H9 (cell line): Measurements from ENCODE around the gene OPN1SW. TPM values are rescaled to one million over a fixed set of nuclear protein-coding genes. Genes with fewer than 3 reads are reported as not detected.

ENCODE experiments used
- DNase-seq: peaks from one replicate; pipeline ENCODE4 v3.0.0-alpha.2; 2017
- H2AFZ ChIP-seq: one replicate; pipeline ENCODE4 v1.6.1; 2013; ENCODE audit warnings: mild to moderate bottlenecking, low read length, control low read depth, moderate library complexity
- H2AK5ac ChIP-seq: 2 replicates; pipeline ENCODE4 v1.6.1; 2013; ENCODE audit warnings: low read length, control low read depth, mixed read lengths; ENCODE audit not compliant: insufficient read length
- H2BK120ac ChIP-seq: one replicate; pipeline ENCODE4 v1.6.1; 2013; ENCODE audit warnings: low read depth, mild to moderate bottlenecking, low read length, control low read depth, inconsistent platforms; ENCODE audit not compliant: poor library complexity, severe bottlenecking
- H2BK12ac ChIP-seq: 2 replicates; pipeline ENCODE4 v1.6.1; 2013; ENCODE audit warnings: low read length, control low read depth, mixed read lengths, low read depth; ENCODE audit not compliant: insufficient read length
- H2BK15ac ChIP-seq: 2 replicates; pipeline ENCODE4 v1.6.1; 2013; ENCODE audit warnings: low read depth, low read length, control low read depth
- H2BK20ac ChIP-seq: one replicate; pipeline ENCODE4 v1.6.1; 2013; ENCODE audit warnings: low read depth, mild to moderate bottlenecking, low read length, control low read depth, inconsistent platforms; ENCODE audit not compliant: poor library complexity, severe bottlenecking
- H2BK5ac ChIP-seq: 2 replicates; pipeline ENCODE4 v1.6.1; 2013; ENCODE audit warnings: low read length, control low read depth, mixed read lengths; ENCODE audit not compliant: insufficient read length
- H3K14ac ChIP-seq: 2 replicates; pipeline ENCODE4 v1.6.1; 2013; ENCODE audit warnings: low read length, control low read depth; ENCODE audit not compliant: insufficient read depth
- H3K18ac ChIP-seq: 2 replicates; pipeline ENCODE4 v1.6.1; 2013; ENCODE audit warnings: low read depth, mild to moderate bottlenecking, mixed read lengths, low read length, control low read depth; ENCODE audit not compliant: insufficient read length
- H3K23ac ChIP-seq: 2 replicates; pipeline ENCODE4 v1.6.1; 2013; ENCODE audit warnings: low read length, control low read depth, mixed read lengths, low read depth; ENCODE audit not compliant: insufficient read length
- H3K23me2 ChIP-seq: 2 replicates; pipeline ENCODE4 v1.6.1; 2013; ENCODE audit warnings: low read depth, mild to moderate bottlenecking, mixed read lengths, low read length, control low read depth; ENCODE audit not compliant: insufficient read length, poor library complexity, severe bottlenecking
- H3K27ac ChIP-seq: 2 replicates; pipeline ENCODE4 v1.5.1; 2013; ENCODE audit warnings: low read length, control low read depth, mixed read lengths, low read depth; ENCODE audit not compliant: insufficient read length
- H3K27me3 ChIP-seq: 2 replicates; pipeline ENCODE4 v1.6.1; 2013; ENCODE audit warnings: low read length, control low read depth, inconsistent platforms; ENCODE audit not compliant: insufficient read depth
- H3K4ac ChIP-seq: 2 replicates; pipeline ENCODE4 v1.6.1; 2013; ENCODE audit warnings: low read depth, mild to moderate bottlenecking, control low read depth, inconsistent platforms, low read length, moderate library complexity
- H3K4me1 ChIP-seq: 2 replicates; pipeline ENCODE4 v1.6.1; 2013; ENCODE audit warnings: low read length, control low read depth, inconsistent platforms; ENCODE audit not compliant: insufficient read depth
- H3K4me2 ChIP-seq: 2 replicates; pipeline ENCODE4 v1.6.1; 2013; ENCODE audit warnings: low read length, control low read depth, mixed read lengths; ENCODE audit not compliant: insufficient read length, insufficient read depth
- H3K56ac ChIP-seq: 2 replicates; pipeline ENCODE4 v1.6.1; 2013; ENCODE audit warnings: low read depth, mild to moderate bottlenecking, mixed read lengths, low read length, control low read depth; ENCODE audit not compliant: insufficient read length
- H3K79me1 ChIP-seq: 2 replicates; pipeline ENCODE4 v1.6.1; 2013; ENCODE audit warnings: low read depth, mild to moderate bottlenecking, moderate library complexity, low read length, control low read depth, inconsistent platforms; ENCODE audit not compliant: insufficient read depth, poor library complexity, severe bottlenecking
- H3K79me2 ChIP-seq: 2 replicates; pipeline ENCODE4 v1.6.1; 2013; ENCODE audit warnings: low read length, control low read depth, inconsistent platforms; ENCODE audit not compliant: insufficient read depth
- H3K9ac ChIP-seq: 2 replicates; pipeline ENCODE4 v1.6.1; 2013; ENCODE audit warnings: low read length, control low read depth, mixed read lengths; ENCODE audit not compliant: insufficient read length; ENCODE audit errors: extremely low read depth
- H3K9me3 ChIP-seq: one replicate; pipeline ENCODE4 v1.6.1; 2013; ENCODE audit warnings: low read depth, low read length, inconsistent platforms; ENCODE audit not compliant: control insufficient read depth
- H3T11ph ChIP-seq: one replicate; pipeline ENCODE4 v1.6.1; 2013; ENCODE audit warnings: mild to moderate bottlenecking, low read length, control low read depth, inconsistent platforms
- H4K20me1 ChIP-seq: one replicate; pipeline ENCODE4 v1.6.1; 2013; ENCODE audit not compliant: control insufficient read depth, insufficient read length, insufficient read depth
- H4K5ac ChIP-seq: 2 replicates; pipeline ENCODE4 v1.6.1; 2013; ENCODE audit warnings: low read depth, mild to moderate bottlenecking, mixed read lengths, low read length, control low read depth; ENCODE audit not compliant: insufficient read length
- H4K8ac ChIP-seq: replicated peaks from 2 replicates; pipeline ENCODE4 v1.6.1; 2013; ENCODE audit warnings: low read length, control low read depth, mixed read lengths, low read depth; ENCODE audit not compliant: insufficient read length
- H4K91ac ChIP-seq: 2 replicates; pipeline ENCODE4 v1.6.1; 2013; ENCODE audit warnings: low read depth, mild to moderate bottlenecking, moderate library complexity, mixed read lengths, low read length, control low read depth; ENCODE audit not compliant: insufficient read length
- H3K27ac Mint-ChIP-seq, 3 experiments: 2 replicates in 2 of 3; 3 replicates in 1 of 3; pipeline ENCODE4 v1.8.0; 2020 to 2021; ENCODE audit warnings: mixed read lengths in 3 of 3, mild to moderate bottlenecking in 1 of 3, moderate library complexity in 1 of 3
- H3K27me3 Mint-ChIP-seq: 2 replicates; pipeline ENCODE4 v1.8.0; 2021; ENCODE audit warnings: low read depth, mild to moderate bottlenecking, moderate library complexity, mixed read lengths
- H3K36me3 Mint-ChIP-seq, 3 experiments: 2 replicates in 2 of 3; 3 replicates in 1 of 3; pipeline ENCODE4 v1.8.0; 2020 to 2021; ENCODE audit warnings: low read depth in 3 of 3, mixed read lengths in 3 of 3; ENCODE audit not compliant: insufficient read depth in 1 of 3
- H3K4me1 Mint-ChIP-seq, 2 experiments: 2 replicates each; pipeline ENCODE4 v1.8.0; 2020; ENCODE audit warnings: mixed read lengths in 2 of 2
- H3K4me3 Mint-ChIP-seq, 2 experiments: 2 replicates in 1 of 2; 3 replicates in 1 of 2; pipeline ENCODE4 v1.8.0; 2020 to 2021; ENCODE audit warnings: mild to moderate bottlenecking in 2 of 2, mixed read lengths in 2 of 2, moderate library complexity in 1 of 2
- H3K9me3 Mint-ChIP-seq, 2 experiments: 2 replicates in 1 of 2; 3 replicates in 1 of 2; pipeline ENCODE4 v1.8.0; 2020; ENCODE audit warnings: mild to moderate bottlenecking in 2 of 2, mixed read lengths in 2 of 2, moderate library complexity in 1 of 2
- WGBS: extraction: QIAGEN DNeasy Blood & Tissue Kit; methylation state at CpG from one replicate; pipeline ENCODE4 v1.1.7; 2013; ENCODE audit warnings: missing lambda C conversion rate, low lambda C conversion rate, mixed read lengths; ENCODE audit not compliant: insufficient read length; ENCODE audit errors: extremely low coverage; 5-methylcytosine and 5-hydroxymethylcytosine counted together
- total RNA-seq: library from RNA; stranded (reverse); gene quantifications from 2 replicates; pipeline ENCODE4 v1.2.1, GENCODE V29; 2021
- TF ChIP-seq, protein P1 (sequence below): fragments of 200-600 bp; sonication (generic); conservative IDR thresholded peaks from 3 replicates; pipeline ENCODE4 v1.8.0; 2021; ENCODE audit warnings: antibody characterized with exemption, mild to moderate bottlenecking

The OPN1SW gene
- total RNA-seq, 1 experiment from 2014 or later = not detected

DNA sequence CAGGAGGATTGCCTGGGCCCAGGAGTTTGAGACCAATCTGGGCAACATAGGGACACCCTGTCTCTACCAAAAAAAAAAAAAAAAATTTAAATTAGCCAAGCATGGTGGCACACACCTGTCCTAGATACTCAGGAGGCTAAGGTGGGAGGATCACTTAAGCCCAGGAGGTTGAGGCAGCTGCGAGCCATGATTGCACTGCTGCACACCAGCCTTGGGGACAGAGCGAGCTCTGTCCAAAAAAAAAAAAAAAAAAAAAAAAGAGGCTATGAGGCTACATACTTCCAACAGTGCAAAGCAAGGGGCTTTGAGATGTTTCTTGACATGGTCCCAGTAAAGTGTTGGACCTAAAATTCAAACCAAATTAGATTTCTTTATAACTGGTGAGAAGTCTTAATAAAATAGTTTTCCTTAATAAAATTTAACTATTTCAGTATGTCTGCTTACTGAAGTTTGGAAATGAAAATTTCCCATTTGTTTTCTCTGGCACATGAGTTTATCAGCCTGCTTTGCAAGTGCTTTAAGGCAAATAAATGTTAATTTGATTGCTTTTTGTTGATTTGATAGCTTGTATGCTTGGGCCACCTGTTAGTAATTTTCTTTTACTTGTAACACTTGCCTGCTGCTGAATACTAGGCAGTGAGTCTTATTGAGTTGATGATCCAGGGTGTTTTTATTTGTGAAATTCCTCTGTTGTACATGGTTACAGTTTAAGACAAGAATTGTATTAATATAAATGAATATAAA is 20.3 kb downstream of the OPN1SW start:
- Histone ChIP-seq H2BK20ac (no peak overlapping the region), H2BK5ac (no peak overlapping the region), H4K20me1 (no peaks in the 10 kb centered on the region), H3K56ac (no peak overlapping the region), H3K18ac (no peak overlapping the region), H3K23me2 (no peaks in the 10 kb centered on the region), H2AK5ac (no peak overlapping the region), H3K9ac (no peak overlapping the region), H2AFZ (no peak overlapping the region), H3K4me2 (no peak overlapping the region), H3K9me3 (no peaks in the 10 kb centered on the region), H3K79me1 (peaks cover 3% of the 10 kb centered on the region), H3T11ph (no peak overlapping the region), H2BK12ac (no peak overlapping the region), H4K5ac (no peak overlapping the region), H3K79me2 (no peaks in the 10 kb centered on the region), H3K27ac (no peak overlapping the region), H3K14ac (no peak overlapping the region), H3K27me3 (no peaks in the 10 kb centered on the region), H3K4ac (no peak overlapping the region), H2BK15ac (no peak overlapping the region), H3K4me1 (no peaks in the 10 kb centered on the region), H3K23ac (no peak overlapping the region), H4K91ac (no peak overlapping the region), H2BK120ac (no peak overlapping the region), H4K8ac (no peak overlapping the region)
- no peak for DNase-seq
- Mint-ChIP-seq H3K27me3 (no peaks in the 10 kb centered on the region), H3K9me3 (no peaks in the 10 kb centered on the region), H3K4me3 (no peak overlapping the region), H3K36me3 (peaks cover 23 to 78% (median 68%) of the 10 kb centered on the region in 3 experiments; a peak in 6 of 7 replicates), H3K4me1 (no peaks in the 10 kb centered on the region), H3K27ac (no peak overlapping the region; a peak in 1 of 7 replicates)
- WGBS = no CpG with 5 or more reads among the region's 2 CpGs
- TF ChIP-seq, protein P1, sequence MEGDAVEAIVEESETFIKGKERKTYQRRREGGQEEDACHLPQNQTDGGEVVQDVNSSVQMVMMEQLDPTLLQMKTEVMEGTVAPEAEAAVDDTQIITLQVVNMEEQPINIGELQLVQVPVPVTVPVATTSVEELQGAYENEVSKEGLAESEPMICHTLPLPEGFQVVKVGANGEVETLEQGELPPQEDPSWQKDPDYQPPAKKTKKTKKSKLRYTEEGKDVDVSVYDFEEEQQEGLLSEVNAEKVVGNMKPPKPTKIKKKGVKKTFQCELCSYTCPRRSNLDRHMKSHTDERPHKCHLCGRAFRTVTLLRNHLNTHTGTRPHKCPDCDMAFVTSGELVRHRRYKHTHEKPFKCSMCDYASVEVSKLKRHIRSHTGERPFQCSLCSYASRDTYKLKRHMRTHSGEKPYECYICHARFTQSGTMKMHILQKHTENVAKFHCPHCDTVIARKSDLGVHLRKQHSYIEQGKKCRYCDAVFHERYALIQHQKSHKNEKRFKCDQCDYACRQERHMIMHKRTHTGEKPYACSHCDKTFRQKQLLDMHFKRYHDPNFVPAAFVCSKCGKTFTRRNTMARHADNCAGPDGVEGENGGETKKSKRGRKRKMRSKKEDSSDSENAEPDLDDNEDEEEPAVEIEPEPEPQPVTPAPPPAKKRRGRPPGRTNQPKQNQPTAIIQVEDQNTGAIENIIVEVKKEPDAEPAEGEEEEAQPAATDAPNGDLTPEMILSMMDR = no peak
